OCI-M2 (cell line): ENCODE measurements around the gene C17orf114.
"Not testable (repeated sequence)": the region's sequence is repeated elsewhere in the genome, so short reads cannot be mapped to it uniquely, and the experiment has no call there.

Source experiments
- DNase-seq: peaks from one replicate; lab custom pipeline; 2025; ENCODE audit not compliant: unreplicated experiment; lab: John Stamatoyannopoulos, UW

The C17orf114 gene

GRCh38 chr17:4802228-4802627 is at the start of gene C17orf114:
TSS of gene C17orf114 (minus strand) at chr17:4802328.
- DNase-seq = no peak

GRCh38 chr17:4851084-4851483 is 49.0 kb upstream of the C17orf114 start:
- DNase-seq = no peak

GRCh38 chr17:4850246-4850645 is 48.1 kb upstream of the C17orf114 start:
- no peak for DNase-seq

- no peak for DNase-seq
Measured at GRCh38 chr17:4849011-4849536, 46.9 kb upstream of the C17orf114 start.

- no peak for DNase-seq
Measured at GRCh38 chr17:4846635-4847390, 44.7 kb upstream of the C17orf114 start.

- DNase-seq = no peak
Measured at GRCh38 chr17:4845118-4845517, 43.0 kb upstream of the C17orf114 start.

- DNase-seq = no peak
Measured at GRCh38 chr17:4843321-4844000, 41.3 kb upstream of the C17orf114 start.

GRCh38 chr17:4842376-4842775 is 40.2 kb upstream of the C17orf114 start:
- no peak for DNase-seq

- no peak for DNase-seq
Measured at GRCh38 chr17:4840893-4841242, 38.7 kb upstream of the C17orf114 start.

GRCh38 chr17:4839965-4840892 is 38.1 kb upstream of the C17orf114 start:
- no peak for DNase-seq

- DNase-seq = no peak
Measured at GRCh38 chr17:4839221-4839620, 37.1 kb upstream of the C17orf114 start.

GRCh38 chr17:4838309-4838785 is 36.2 kb upstream of the C17orf114 start:
- no peak for DNase-seq

- DNase-seq = no peak
Measured at GRCh38 chr17:4837471-4838308, 35.6 kb upstream of the C17orf114 start.

- no peak for DNase-seq
Measured at GRCh38 chr17:4836221-4836620, 34.1 kb upstream of the C17orf114 start.

GRCh38 chr17:4834681-4835020 is 32.5 kb upstream of the C17orf114 start:
- DNase-seq = no peak

- DNase-seq = no peak
Measured at GRCh38 chr17:4833941-4834680, 32.0 kb upstream of the C17orf114 start.

- DNase-seq = no peak
Measured at GRCh38 chr17:4833178-4833940, 31.2 kb upstream of the C17orf114 start, which contains the start of gene MINK1. TSS of gene MINK1 (plus strand) at chr17:4833340. CDS start at chr17:4833584, 244 bp downstream.

- not testable (repeated sequence) for DNase-seq
Measured at GRCh38 chr17:4832829-4833177, 30.7 kb upstream of the C17orf114 start.

- no peak for DNase-seq
Measured at GRCh38 chr17:4827399-4827798, 25.3 kb upstream of the C17orf114 start.
